Measurements from ENCODE around the gene ZNF554.
"Not testable (repeated sequence)": the region's sequence is repeated elsewhere in the genome, so short reads cannot be mapped to it uniquely, and the experiment has no call there.

ZNF554 gene

GRCh38 chr19:2790557-2791271, 29.0 kb upstream of the ZNF554 start:
- DNase-seq (ENCODE audit: low read depth in 2 of 2, low spot score in 1 of 2) = no peak

- no peak for DNase-seq (ENCODE audit: low read depth in 2 of 2, low spot score in 1 of 2)
These were observed 28.2 kb upstream of the ZNF554 start for GRCh38 chr19:2791440-2791839.

- no peak for DNase-seq (ENCODE audit: low read depth in 2 of 2, low spot score in 1 of 2)
These were observed 27.8 kb upstream of the ZNF554 start for GRCh38 chr19:2791876-2792275.

GRCh38 chr19:2792666-2793065, 27.0 kb upstream of the ZNF554 start:
- DNase-seq (ENCODE audit: low read depth in 2 of 2, low spot score in 1 of 2) = not testable (repeated sequence)

GRCh38 chr19:2793126-2793525, 26.5 kb upstream of the ZNF554 start:
- DNase-seq (ENCODE audit: low read depth in 2 of 2, low spot score in 1 of 2) = no peak

- DNase-seq (ENCODE audit: low read depth in 2 of 2, low spot score in 1 of 2) = no peak
These were observed 26.1 kb upstream of the ZNF554 start for GRCh38 chr19:2793577-2793976.

GRCh38 chr19:2795827-2796658, 23.6 kb upstream of the ZNF554 start:
- no peak for DNase-seq (ENCODE audit: low read depth in 2 of 2, low spot score in 1 of 2)

GRCh38 chr19:2796659-2797266, 22.9 kb upstream of the ZNF554 start:
- no peak for DNase-seq (ENCODE audit: low read depth in 2 of 2, low spot score in 1 of 2)

GRCh38 chr19:2797280-2797679, 22.4 kb upstream of the ZNF554 start:
- DNase-seq (ENCODE audit: low read depth in 2 of 2, low spot score in 1 of 2) = no peak

GRCh38 chr19:2798158-2798685, 21.4 kb upstream of the ZNF554 start:
- DNase-seq (ENCODE audit: low read depth in 2 of 2, low spot score in 1 of 2) = no peak

GRCh38 chr19:2798733-2799132, 20.9 kb upstream of the ZNF554 start:
- DNase-seq (ENCODE audit: low read depth in 2 of 2, low spot score in 1 of 2) = no peak

- no peak for DNase-seq (ENCODE audit: low read depth in 2 of 2, low spot score in 1 of 2)
These were observed 20.2 kb upstream of the ZNF554 start for GRCh38 chr19:2799273-2800020.

- DNase-seq (ENCODE audit: low read depth in 2 of 2, low spot score in 1 of 2) = no peak
These were observed 19.2 kb upstream of the ZNF554 start for GRCh38 chr19:2800506-2800905.

- DNase-seq (ENCODE audit: low read depth in 2 of 2, low spot score in 1 of 2) = no peak
These were observed 16.8 kb upstream of the ZNF554 start for GRCh38 chr19:2802826-2803225.

- no peak for DNase-seq (ENCODE audit: low read depth in 2 of 2, low spot score in 1 of 2)
These were observed 16.0 kb upstream of the ZNF554 start for GRCh38 chr19:2803486-2804155.

- DNase-seq (ENCODE audit: low read depth in 2 of 2, low spot score in 1 of 2) = no peak
These were observed 15.3 kb upstream of the ZNF554 start for GRCh38 chr19:2804156-2805004.

- no peak for DNase-seq (ENCODE audit: low read depth in 2 of 2, low spot score in 1 of 2)
These were observed 14.3 kb upstream of the ZNF554 start for GRCh38 chr19:2805261-2805900.

GRCh38 chr19:2805991-2806649, 13.5 kb upstream of the ZNF554 start:
- DNase-seq (ENCODE audit: low read depth in 2 of 2, low spot score in 1 of 2) = no peak

Measured in stimulated activated CD8-positive, alpha-beta memory T cell treated with anti-CD3 and anti-CD28 coated beads, Interleukin-4, amount 100 ng/mL, for 1 hour (primary cell).